Osteoblast (primary cell): ENCODE results near the gene OSR1. TPM values are rescaled to one million over a fixed set of nuclear protein-coding genes. Genes with fewer than 3 reads are reported as not detected.

Experiments used
- DNase-seq: peaks from one replicate; pipeline ENCODE4 v3.0.0; 2011; ENCODE audit warnings: low spot score, mixed read lengths; ENCODE audit not compliant: insufficient read length; ENCODE audit errors: missing footprints
- H2AFZ ChIP-seq: 2 replicates; pipeline ENCODE4 v1.6.0; 2011; ENCODE audit warnings: mild to moderate bottlenecking, low read length
- H3K27ac ChIP-seq: 2 replicates; pipeline ENCODE4 v1.5.1; 2011; ENCODE audit warnings: mild to moderate bottlenecking, low read depth, low read length, moderate library complexity
- H3K27me3 ChIP-seq: 2 replicates; pipeline ENCODE4 v1.6.0; 2012; ENCODE audit warnings: mild to moderate bottlenecking, control low read depth, inconsistent platforms, low read length, moderate library complexity; ENCODE audit not compliant: insufficient read depth
- H3K36me3 ChIP-seq: 2 replicates; pipeline ENCODE4 v1.5.1; 2011; ENCODE audit warnings: mild to moderate bottlenecking, low read length, control low read depth, moderate library complexity; ENCODE audit not compliant: insufficient read depth
- H3K4me1 ChIP-seq: 2 replicates; pipeline ENCODE4 v1.5.1; 2011; ENCODE audit warnings: mild to moderate bottlenecking, low read length, control low read depth, moderate library complexity; ENCODE audit not compliant: insufficient read depth
- H3K4me2 ChIP-seq: 2 replicates; pipeline ENCODE4 v1.6.0; 2011; ENCODE audit warnings: mild to moderate bottlenecking, low read length; ENCODE audit not compliant: insufficient read depth
- H3K4me3 ChIP-seq: fragments of 200-600 bp; sonication (generic); 3 replicates; pipeline ENCODE4 v1.5.1; 2012; ENCODE audit warnings: mild to moderate bottlenecking, low read length, inconsistent platforms; ENCODE audit not compliant: insufficient read depth
- H3K79me2 ChIP-seq: 2 replicates; pipeline ENCODE4 v1.6.0; 2012; ENCODE audit warnings: mild to moderate bottlenecking, low read length, control low read depth, inconsistent platforms; ENCODE audit not compliant: insufficient read depth
- H3K9me3 ChIP-seq: 2 replicates; pipeline ENCODE4 v1.5.1; 2011; ENCODE audit warnings: low read depth, low read length, control low read depth
- H4K20me1 ChIP-seq: 2 replicates; pipeline ENCODE4 v1.6.0; 2012; ENCODE audit warnings: mild to moderate bottlenecking, low read length, control low read depth; ENCODE audit not compliant: insufficient read depth
- CTCF ChIP-seq: IDR thresholded peaks from 2 replicates; pipeline ENCODE4 v1.5.1; 2011; ENCODE audit warnings: mild to moderate bottlenecking, low read depth, low read length, moderate library complexity; ENCODE audit errors: extremely low read depth
- small RNA-seq: library from RNA; depleted of rRNA; stranded (forward); fragments of <200 nt; gene quantifications from one replicate; pipeline ENCODE3, GENCODE V24; 2012
- total RNA-seq: library from RNA; depleted of rRNA; stranded (reverse); fragments of >200 nt; gene quantifications from 2 replicates; pipeline ENCODE4 v1.2.3, GENCODE V29; 2012

OSR1 gene
- total RNA-seq, 1 donor, result 15.2 TPM

- Histone ChIP-seq H3K36me3 (no peaks in the 10 kb centered on the region), H4K20me1 (no peaks in the 10 kb centered on the region), H3K27ac (no peak overlapping the region), H3K9me3 (no peaks in the 10 kb centered on the region), H3K4me2 (no peak overlapping the region), H3K4me3 (no peak overlapping the region), H2AFZ (no peak overlapping the region), H3K4me1 (no peaks in the 10 kb centered on the region), H3K27me3 (no peaks in the 10 kb centered on the region), H3K79me2 (no peaks in the 10 kb centered on the region)
- no peak for TF ChIP-seq CTCF
- no peak for DNase-seq
Observed at GRCh38 chr2:19301706-19302105, 56.7 kb downstream of the OSR1 start.

Small RNAs within 50 kb of the gene (small RNA-seq; reads per million reads assigned to genes)
- gene MIR4757, result 3.4 reads per million, percentile 80 among the genes with 10 or more reads in this experiment
